ENCODE measurements around the gene MED12L.

DNA sequence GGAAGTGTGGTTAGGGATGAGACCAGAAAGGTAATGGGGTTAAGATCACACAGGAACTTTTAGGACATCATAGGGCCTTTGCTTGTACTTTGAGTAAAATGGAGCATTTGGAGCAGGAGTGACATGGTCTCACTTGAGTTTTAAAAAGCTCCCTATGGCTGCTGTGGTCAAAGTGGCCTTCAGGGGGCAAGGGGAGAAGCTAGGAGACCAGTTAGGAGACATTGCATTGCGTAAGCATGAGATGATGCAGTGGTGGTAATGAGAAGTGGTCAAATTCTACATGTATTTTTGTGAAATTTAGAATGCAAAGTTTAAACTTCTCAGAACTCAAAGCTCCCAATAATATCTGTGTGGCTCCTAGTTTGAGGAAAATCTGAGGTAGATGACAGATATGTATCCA lies 27.9 kb downstream of the MED12L start:
- TF ChIP-seq, protein P1, sequence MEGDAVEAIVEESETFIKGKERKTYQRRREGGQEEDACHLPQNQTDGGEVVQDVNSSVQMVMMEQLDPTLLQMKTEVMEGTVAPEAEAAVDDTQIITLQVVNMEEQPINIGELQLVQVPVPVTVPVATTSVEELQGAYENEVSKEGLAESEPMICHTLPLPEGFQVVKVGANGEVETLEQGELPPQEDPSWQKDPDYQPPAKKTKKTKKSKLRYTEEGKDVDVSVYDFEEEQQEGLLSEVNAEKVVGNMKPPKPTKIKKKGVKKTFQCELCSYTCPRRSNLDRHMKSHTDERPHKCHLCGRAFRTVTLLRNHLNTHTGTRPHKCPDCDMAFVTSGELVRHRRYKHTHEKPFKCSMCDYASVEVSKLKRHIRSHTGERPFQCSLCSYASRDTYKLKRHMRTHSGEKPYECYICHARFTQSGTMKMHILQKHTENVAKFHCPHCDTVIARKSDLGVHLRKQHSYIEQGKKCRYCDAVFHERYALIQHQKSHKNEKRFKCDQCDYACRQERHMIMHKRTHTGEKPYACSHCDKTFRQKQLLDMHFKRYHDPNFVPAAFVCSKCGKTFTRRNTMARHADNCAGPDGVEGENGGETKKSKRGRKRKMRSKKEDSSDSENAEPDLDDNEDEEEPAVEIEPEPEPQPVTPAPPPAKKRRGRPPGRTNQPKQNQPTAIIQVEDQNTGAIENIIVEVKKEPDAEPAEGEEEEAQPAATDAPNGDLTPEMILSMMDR (conservative IDR thresholded peaks at IDR 0.05; ENCODE audit: low read length) = no peak
- TF ChIP-seq EZH2phosphoT487 (IDR thresholded peaks at IDR 0.05; ENCODE audit: borderline replicate concordance, low read depth, low read length) = no peak

Data from OCI-LY7 (cell line).